OCI-LY1 (cell line): ENCODE data around the gene CIB2.

Experiments used
- H2AFZ ChIP-seq: fragments of 200-600 bp; sonication (generic), shearing (Covaris generic); 2 replicates; pipeline ENCODE4 v1.6.0; 2014; ENCODE audit warnings: antibody characterized with exemption, mild to moderate bottlenecking, low read length
- H3F3A ChIP-seq: fragments of 200-600 bp; sonication (generic), shearing (Covaris generic); 2 replicates; pipeline ENCODE4 v1.6.0; 2014; ENCODE audit warnings: mild to moderate bottlenecking, antibody characterized with exemption, low read length, moderate library complexity; ENCODE audit not compliant: insufficient read depth
- H3K27ac ChIP-seq: fragments of 200-600 bp; sonication (generic); 2 replicates; pipeline ENCODE4 v1.5.1; 2014; ENCODE audit warnings: low read length, mixed run types, mild to moderate bottlenecking, low read depth; ENCODE audit not compliant: poor library complexity, severe bottlenecking
- H3K27me3 ChIP-seq: fragments of 200-600 bp; sonication (generic); 2 replicates; pipeline ENCODE4 v1.6.0; 2014; ENCODE audit warnings: antibody characterized with exemption, mild to moderate bottlenecking, low read length, moderate library complexity; ENCODE audit not compliant: insufficient read depth
- H3K36me3 ChIP-seq: fragments of 200-600 bp; sonication (generic); 2 replicates; pipeline ENCODE4 v1.6.1; 2014; ENCODE audit warnings: mild to moderate bottlenecking, antibody characterized with exemption, low read length, moderate library complexity, mixed read lengths; ENCODE audit not compliant: insufficient read depth
- H3K4me1 ChIP-seq: fragments of 200-600 bp; sonication (generic); 2 replicates; pipeline ENCODE4 v1.5.1; 2014; ENCODE audit warnings: mild to moderate bottlenecking, low read length, moderate library complexity; ENCODE audit not compliant: insufficient read depth, severe bottlenecking
- H3K4me2 ChIP-seq: fragments of 200-600 bp; sonication (generic), shearing (Covaris generic); 2 replicates; pipeline ENCODE4 v1.6.1; 2014; ENCODE audit warnings: low read length
- H3K4me3 ChIP-seq: fragments of 200-600 bp; sonication (generic); 2 replicates; pipeline ENCODE4 v1.5.1; 2014; ENCODE audit warnings: low read length, low read depth, mild to moderate bottlenecking, mixed read lengths; ENCODE audit not compliant: poor library complexity, severe bottlenecking
- H3K79me2 ChIP-seq: fragments of 200-600 bp; shearing (Covaris generic); 2 replicates; pipeline ENCODE4 v1.6.1; 2016; ENCODE audit warnings: mixed run types, low read length, mixed read lengths; ENCODE audit not compliant: insufficient read depth
- H3K9ac ChIP-seq: fragments of 200-600 bp; sonication (generic), shearing (Covaris generic); 2 replicates; pipeline ENCODE4 v1.6.1; 2014; ENCODE audit warnings: mild to moderate bottlenecking, low read length, mixed read lengths
- H3K9me2 ChIP-seq: fragments of 200-600 bp; sonication (generic), shearing (Covaris generic); 2 replicates; pipeline ENCODE4 v1.6.1; 2014; ENCODE audit warnings: low read depth, mild to moderate bottlenecking, low read length, mixed read lengths
- H3K9me3 ChIP-seq: fragments of 200-600 bp; shearing (Covaris generic); 2 replicates; pipeline ENCODE4 v1.6.1; 2014; ENCODE audit warnings: low read length, mixed read lengths
- H4K20me1 ChIP-seq: fragments of 200-600 bp; sonication (generic), shearing (Covaris generic); 2 replicates; pipeline ENCODE4 v1.6.0; 2016; ENCODE audit warnings: mild to moderate bottlenecking, low read length; ENCODE audit not compliant: insufficient read depth
- CTCF ChIP-seq: fragments of 200-600 bp; sonication (generic), shearing (Covaris generic); IDR thresholded peaks from 2 replicates; pipeline ENCODE4 v1.5.1; 2017; ENCODE audit warnings: mild to moderate bottlenecking, antibody characterized with exemption, low read length, moderate library complexity, mixed read lengths
- EZH2 ChIP-seq: fragments of 200-600 bp; sonication (generic), shearing (Covaris generic); IDR thresholded peaks from 2 replicates; pipeline ENCODE4 v1.8.0; 2017; ENCODE audit warnings: borderline replicate concordance, mixed run types, mild to moderate bottlenecking, antibody characterized with exemption, low read length, moderate library complexity, mixed read lengths

CIB2 gene

DNA sequence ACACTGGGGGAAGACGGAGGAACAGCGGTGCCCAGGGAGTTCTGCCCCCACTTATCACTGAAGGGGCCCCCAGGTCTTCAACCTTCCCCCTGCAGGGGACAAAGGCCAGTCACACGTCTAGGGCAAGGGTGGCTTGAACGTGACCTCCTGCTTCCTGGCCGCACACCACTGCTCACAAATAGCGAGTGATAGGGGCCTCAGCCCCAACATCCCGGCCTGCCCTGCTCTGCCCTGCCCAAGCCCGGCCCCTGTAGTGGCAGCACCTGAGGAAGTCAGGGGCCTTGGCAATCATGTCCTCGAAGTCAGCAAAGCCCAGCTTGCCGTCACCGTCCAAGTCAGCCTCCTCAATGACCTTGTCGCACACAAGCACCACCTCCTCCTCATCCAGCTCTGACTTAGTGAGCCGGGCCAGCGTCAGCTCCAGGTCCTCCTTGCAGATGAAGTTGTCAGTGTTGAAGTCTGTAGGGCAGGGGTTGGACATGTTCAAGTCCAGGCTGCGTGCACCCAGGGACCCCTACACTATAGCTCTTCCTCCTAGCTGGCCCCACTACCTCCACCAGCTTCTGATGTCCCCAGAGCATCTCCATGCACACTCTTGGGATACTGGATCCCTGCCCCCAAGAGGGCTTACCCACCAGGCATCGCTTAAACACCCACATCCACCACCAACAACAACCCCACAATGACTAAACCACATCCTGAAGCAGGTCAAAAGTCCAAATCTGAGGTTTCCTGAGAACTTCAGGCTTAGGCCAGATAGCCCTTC, 25.6 kb downstream of the CIB2 start:
- Histone ChIP-seq H3K9me3 (no peaks in the 10 kb centered on the region), H3K27ac (no peak overlapping the region), H3K27me3 (no peaks in the 10 kb centered on the region), H3K9me2 (no peaks in the 10 kb centered on the region), H3K4me3 (no peak overlapping the region), H3K36me3 (no peaks in the 10 kb centered on the region), H3K9ac (no peak overlapping the region), H3K4me2 (no peak overlapping the region), H2AFZ (no peak overlapping the region), H3F3A (no peaks in the 10 kb centered on the region), H3K79me2 (no peaks in the 10 kb centered on the region), H4K20me1 (no peaks in the 10 kb centered on the region), H3K4me1 (no peaks in the 10 kb centered on the region)
- TF ChIP-seq EZH2 = no peak
- no peak for TF ChIP-seq CTCF

- Histone ChIP-seq H3K9ac (no peak overlapping the region), H3K4me1 (no peaks in the 10 kb centered on the region), H3K36me3 (no peaks in the 10 kb centered on the region), H3K4me2 (no peak overlapping the region), H3K79me2 (no peaks in the 10 kb centered on the region), H3K9me3 (no peaks in the 10 kb centered on the region), H2AFZ (no peak overlapping the region), H3K9me2 (no peaks in the 10 kb centered on the region), H3K27me3 (no peaks in the 10 kb centered on the region), H3F3A (no peaks in the 10 kb centered on the region), H4K20me1 (no peaks in the 10 kb centered on the region), H3K27ac (no peak overlapping the region), H3K4me3 (no peak overlapping the region)
- TF ChIP-seq CTCF = no peak
- no peak for TF ChIP-seq EZH2
Observed at GRCh38 chr15:78104566-78105475, 26.4 kb downstream of the CIB2 start.

DNA sequence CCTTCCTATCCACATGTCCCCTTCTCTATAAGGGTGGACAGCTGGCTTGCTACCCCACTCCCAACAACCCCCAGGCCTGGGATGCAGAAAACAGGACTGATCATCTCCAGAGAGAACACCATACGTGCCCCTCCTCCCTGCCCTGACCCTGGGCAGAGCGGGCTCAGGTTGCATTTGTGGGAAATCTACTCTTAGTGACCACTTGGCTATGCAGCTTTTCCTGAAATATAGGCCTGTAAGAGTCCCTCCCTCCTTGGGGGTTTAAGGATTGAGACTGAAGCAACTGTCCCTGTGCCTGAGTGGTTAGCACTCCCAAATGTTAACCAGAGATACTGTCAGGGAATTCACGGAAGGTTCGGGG, 27.1 kb downstream of the CIB2 start:
- Histone ChIP-seq H3K79me2 (no peaks in the 10 kb centered on the region), H3K4me2 (no peak overlapping the region), H3K9me2 (no peaks in the 10 kb centered on the region), H3K27me3 (no peaks in the 10 kb centered on the region), H3K36me3 (no peaks in the 10 kb centered on the region), H3K27ac (no peak overlapping the region), H3K9me3 (no peaks in the 10 kb centered on the region), H2AFZ (no peak overlapping the region), H3K9ac (no peak overlapping the region), H3F3A (no peaks in the 10 kb centered on the region), H4K20me1 (no peaks in the 10 kb centered on the region), H3K4me1 (no peaks in the 10 kb centered on the region), H3K4me3 (no peak overlapping the region)
- no peak for TF ChIP-seq EZH2
